Mesenchymal stem cell (in vitro differentiated cells and primary cell): ENCODE measurements around the gene NOP9.

Source experiments
- DNase-seq: peaks from one replicate; pipeline ENCODE4 v3.0.0-alpha.2; 2013
- H2AFZ ChIP-seq: one replicate; pipeline ENCODE4 v1.6.1; 2013; ENCODE audit warnings: low read depth, mild to moderate bottlenecking, control low read depth, inconsistent platforms, low read length, moderate library complexity
- H2AK5ac ChIP-seq: 2 replicates; pipeline ENCODE4 v1.6.1; 2013; ENCODE audit warnings: low read length, moderate library complexity, mild to moderate bottlenecking, inconsistent platforms; ENCODE audit not compliant: severe bottlenecking
- H2BK120ac ChIP-seq: one replicate; pipeline ENCODE4 v1.6.1; 2013; ENCODE audit warnings: low read depth, mild to moderate bottlenecking, inconsistent platforms, low read length, moderate library complexity
- H2BK12ac ChIP-seq, 2 experiments: one replicate each; pipeline ENCODE4 v1.6.1; 2013; ENCODE audit warnings: inconsistent platforms in 2 of 2, low read length in 2 of 2, mild to moderate bottlenecking in 2 of 2, moderate library complexity in 2 of 2, control low read depth in 1 of 2
- H2BK15ac ChIP-seq: one replicate; pipeline ENCODE4 v1.6.1; 2013; ENCODE audit warnings: mild to moderate bottlenecking, low read depth, inconsistent platforms; ENCODE audit not compliant: poor library complexity, severe bottlenecking
- H2BK5ac ChIP-seq: 2 replicates; pipeline ENCODE4 v1.6.1; 2013; ENCODE audit warnings: low read depth, mild to moderate bottlenecking, low read length, control low read depth, inconsistent platforms; ENCODE audit not compliant: poor library complexity, severe bottlenecking
- H3K14ac ChIP-seq, 2 experiments: one replicate each; pipeline ENCODE4 v1.6.1; 2013; ENCODE audit warnings: inconsistent platforms in 2 of 2, low read length in 2 of 2, control low read depth in 1 of 2, mild to moderate bottlenecking in 1 of 2, moderate library complexity in 1 of 2
- H3K18ac ChIP-seq, 2 experiments: one replicate each; pipeline ENCODE4 v1.6.1; 2013; ENCODE audit warnings: inconsistent platforms in 2 of 2, low read length in 2 of 2, control low read depth in 1 of 2, low read depth in 1 of 2, mild to moderate bottlenecking in 1 of 2
- H3K23ac ChIP-seq, 2 experiments: one replicate each; pipeline ENCODE4 v1.6.1; 2013; ENCODE audit warnings: inconsistent platforms in 2 of 2, low read length in 2 of 2, mild to moderate bottlenecking in 2 of 2, moderate library complexity in 2 of 2, control low read depth in 1 of 2
- H3K27ac ChIP-seq: 2 replicates; pipeline ENCODE4 v1.5.1; 2013; ENCODE audit warnings: mild to moderate bottlenecking, moderate library complexity, low read length, control low read depth, inconsistent platforms; ENCODE audit not compliant: poor library complexity, severe bottlenecking
- H3K27me3 ChIP-seq, 2 experiments: 2 replicates each; pipeline versions ENCODE4 v1.6.1 to v1.7.0; 2013; ENCODE audit warnings: low read length in 2 of 2, mild to moderate bottlenecking in 2 of 2, moderate library complexity in 2 of 2, control low read depth in 1 of 2, inconsistent platforms in 1 of 2; ENCODE audit not compliant: control insufficient read depth in 1 of 2, insufficient read depth in 1 of 2
- H3K36me3 ChIP-seq, 2 experiments: 2 replicates each; pipeline versions ENCODE4 v1.6.1 to v1.7.0; 2013; ENCODE audit warnings: low read length in 2 of 2, control low read depth in 1 of 2, inconsistent platforms in 1 of 2, low read depth in 1 of 2, mild to moderate bottlenecking in 1 of 2; ENCODE audit not compliant: insufficient read depth in 2 of 2, control insufficient read depth in 1 of 2
- H3K4ac ChIP-seq, 2 experiments: one replicate each; pipeline ENCODE4 v1.6.1; 2013; ENCODE audit warnings: inconsistent platforms in 2 of 2, low read length in 2 of 2, mild to moderate bottlenecking in 2 of 2, moderate library complexity in 2 of 2, control low read depth in 1 of 2, low read depth in 1 of 2
- H3K4me1 ChIP-seq: 2 replicates; pipeline ENCODE4 v1.6.1; 2013; ENCODE audit warnings: low read depth, low read length, control low read depth; ENCODE audit not compliant: control insufficient read depth, insufficient read depth
- H3K4me2 ChIP-seq: 2 replicates; pipeline ENCODE4 v1.6.1; 2013; ENCODE audit warnings: low read length, mild to moderate bottlenecking, inconsistent platforms; ENCODE audit not compliant: poor library complexity, severe bottlenecking
- H3K4me3 ChIP-seq, 2 experiments: 2 replicates each; pipeline versions ENCODE4 v1.5.1 to v1.7.0; 2013; ENCODE audit warnings: low read length in 2 of 2, mild to moderate bottlenecking in 2 of 2, control low read depth in 1 of 2, low read depth in 1 of 2; ENCODE audit not compliant: insufficient read depth in 1 of 2
- H3K79me1 ChIP-seq: replicated peaks from 2 replicates; pipeline ENCODE4 v1.6.1; 2013; ENCODE audit warnings: mild to moderate bottlenecking, control low read depth, low read length, inconsistent platforms; ENCODE audit not compliant: poor library complexity, severe bottlenecking
- H3K9ac ChIP-seq: 2 replicates; pipeline ENCODE4 v1.7.0; 2013; ENCODE audit warnings: mild to moderate bottlenecking, low read length, moderate library complexity
- H3K9me3 ChIP-seq: 2 replicates; pipeline ENCODE4 v1.7.0; 2013; ENCODE audit warnings: mild to moderate bottlenecking, low read length; ENCODE audit not compliant: control insufficient read depth
- H4K8ac ChIP-seq: one replicate; pipeline ENCODE4 v1.6.1; 2013; ENCODE audit warnings: inconsistent platforms, mild to moderate bottlenecking, low read length, moderate library complexity
- H4K91ac ChIP-seq: one replicate; pipeline ENCODE4 v1.6.1; 2013; ENCODE audit warnings: mild to moderate bottlenecking, low read length, inconsistent platforms
- WGBS: methylation state at CpG from one replicate; pipeline ENCODE4 v1.1.7; 2013; ENCODE audit warnings: mixed read lengths; 5-methylcytosine and 5-hydroxymethylcytosine counted together

The NOP9 gene

GRCh38 chr14:24281636-24282035 is 18.0 kb upstream of the NOP9 start:
- H3K4ac ChIP-seq, result no peak overlapping the region
- H4K8ac ChIP-seq, result no peak overlapping the region
- H2BK15ac ChIP-seq, result no peak overlapping the region
- no peak overlapping the region for H2AK5ac ChIP-seq
- no peak overlapping the region for H4K91ac ChIP-seq
- no peak for DNase-seq
- H3K79me1 ChIP-seq, result peaks cover 27% of the 10 kb centered on the region
- H3K9me3 ChIP-seq, result no peaks in the 10 kb centered on the region
- no peak overlapping the region for H2BK12ac ChIP-seq
- H2BK120ac ChIP-seq, result no peak overlapping the region
- 98% methylated on average over 3 of the region's 7 CpGs for WGBS
- no peaks in the 10 kb centered on the region for H3K27me3 ChIP-seq
- no peak overlapping the region for H3K18ac ChIP-seq
- H3K27ac ChIP-seq, result no peak overlapping the region
- H3K4me2 ChIP-seq, result no peak overlapping the region
- H3K4me3 ChIP-seq, result peak overlapping the region in 1 of 2 experiments; percentile 46
- H2BK5ac ChIP-seq, result no peak overlapping the region
- H2AFZ ChIP-seq, result no peak overlapping the region
- no peak overlapping the region for H3K9ac ChIP-seq
- peaks cover 7% of the 10 kb centered on the region for H3K4me1 ChIP-seq
- no peaks in the 10 kb centered on the region for H3K36me3 ChIP-seq
- no peak overlapping the region for H3K23ac ChIP-seq
- H3K14ac ChIP-seq, result no peak overlapping the region

DNA sequence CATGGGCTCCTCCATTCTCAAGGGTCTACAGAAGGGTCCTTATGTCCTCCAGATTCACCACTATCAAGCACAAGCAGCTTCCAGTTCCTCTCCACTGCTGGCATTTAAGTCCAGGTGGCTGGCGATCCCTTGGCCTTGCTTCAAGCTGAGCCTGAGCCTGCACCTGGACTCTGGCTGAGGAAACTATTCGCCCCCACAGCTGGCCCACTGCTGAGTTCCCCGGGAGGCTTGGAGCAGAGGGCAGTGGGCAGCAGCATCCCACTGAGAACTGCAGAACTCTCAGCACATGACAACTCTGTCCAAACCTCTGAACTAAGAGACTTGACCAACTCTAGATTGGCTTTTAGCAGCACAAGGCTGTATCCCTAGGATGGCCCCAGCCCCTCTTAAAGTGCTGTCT is 16.9 kb upstream of the NOP9 start:
- no peaks in the 10 kb centered on the region for H3K36me3 ChIP-seq
- H3K9ac ChIP-seq, result no peak overlapping the region
- H3K79me1 ChIP-seq, result peaks cover 24% of the 10 kb centered on the region
- no peak overlapping the region for H2BK15ac ChIP-seq
- H2BK5ac ChIP-seq, result no peak overlapping the region
- no peak overlapping the region for H2BK120ac ChIP-seq
- H2AK5ac ChIP-seq, result no peak overlapping the region
- H4K8ac ChIP-seq, result no peak overlapping the region
- H3K9me3 ChIP-seq, result no peaks in the 10 kb centered on the region
- H2AFZ ChIP-seq, result no peak overlapping the region
- 85% methylated on average over 3 of the region's 3 CpGs for WGBS
- H3K14ac ChIP-seq, result no peak overlapping the region
- no peak overlapping the region for H3K4me3 ChIP-seq
- no peak overlapping the region for H3K23ac ChIP-seq
- H3K4ac ChIP-seq, result no peak overlapping the region
- H2BK12ac ChIP-seq, result no peak overlapping the region
- no peak overlapping the region for H3K27ac ChIP-seq
- H3K4me2 ChIP-seq, result no peak overlapping the region
- H3K18ac ChIP-seq, result no peak overlapping the region
- peaks cover 7% of the 10 kb centered on the region for H3K4me1 ChIP-seq
- no peaks in the 10 kb centered on the region for H3K27me3 ChIP-seq
- no peak for DNase-seq
- H4K91ac ChIP-seq, result no peak overlapping the region

DNA sequence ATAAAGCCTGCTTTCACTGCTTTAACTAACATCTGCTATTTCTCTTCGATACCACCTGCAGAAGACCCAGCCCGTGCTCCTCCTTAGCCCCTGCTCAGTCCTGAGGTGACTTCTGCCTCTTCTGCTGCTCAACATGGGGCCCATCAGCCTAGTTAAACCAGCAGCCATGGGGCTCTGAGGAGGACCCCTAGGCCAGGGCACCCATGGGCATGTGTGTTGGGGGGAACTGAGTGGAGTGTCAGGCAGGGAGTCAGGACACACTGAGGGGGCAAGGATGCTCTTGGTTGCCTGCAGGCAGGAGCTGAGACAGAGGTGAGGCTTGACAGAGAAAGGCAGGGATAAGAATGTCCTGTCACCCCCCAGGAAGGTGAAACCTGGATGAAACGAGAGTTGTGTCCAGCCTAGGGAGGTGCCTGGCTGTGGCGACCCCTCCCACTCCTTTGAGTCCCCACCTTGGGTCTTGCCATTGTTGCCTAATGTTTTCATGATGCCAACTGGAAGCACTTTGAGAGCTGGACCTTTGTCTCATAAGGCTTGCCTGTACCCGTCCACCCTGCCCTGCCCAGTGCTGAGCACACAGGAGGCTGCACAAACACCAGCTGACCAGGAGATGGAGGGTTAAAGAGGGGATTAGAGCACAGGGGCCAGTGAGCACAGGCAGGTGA is 15.7 kb upstream of the NOP9 start:
- no peak overlapping the region for H3K18ac ChIP-seq
- no peak overlapping the region for H3K27ac ChIP-seq
- no peak overlapping the region for H2BK12ac ChIP-seq
- H3K4me3 ChIP-seq, result no peak overlapping the region
- H4K8ac ChIP-seq, result no peak overlapping the region
- no peak overlapping the region for H3K4ac ChIP-seq
- WGBS, result 93% methylated on average over 5 of the region's 5 CpGs
- H2AK5ac ChIP-seq, result no peak overlapping the region
- no peaks in the 10 kb centered on the region for H3K9me3 ChIP-seq
- H3K9ac ChIP-seq, result no peak overlapping the region
- no peak for DNase-seq
- H2AFZ ChIP-seq, result no peak overlapping the region
- no peaks in the 10 kb centered on the region for H3K27me3 ChIP-seq
- no peak overlapping the region for H2BK5ac ChIP-seq
- peaks cover 7% of the 10 kb centered on the region for H3K4me1 ChIP-seq
- H3K79me1 ChIP-seq, result peaks cover 22% of the 10 kb centered on the region
- H2BK15ac ChIP-seq, result no peak overlapping the region
- no peak overlapping the region for H2BK120ac ChIP-seq
- H3K23ac ChIP-seq, result no peak overlapping the region
- no peaks in the 10 kb centered on the region for H3K36me3 ChIP-seq
- H4K91ac ChIP-seq, result no peak overlapping the region
- no peak overlapping the region for H3K4me2 ChIP-seq
- no peak overlapping the region for H3K14ac ChIP-seq

GRCh38 chr14:24284501-24285035 is 15.1 kb upstream of the NOP9 start:
- 81% methylated on average over 11 of the region's 11 CpGs for WGBS

More at GRCh38 chr14:24284501-24285035, 15.1 kb upstream of the NOP9 start:
- H3K18ac ChIP-seq, result no peak overlapping the region
- H3K4me2 ChIP-seq, result no peak overlapping the region
- H3K9ac ChIP-seq, result no peak overlapping the region
- H2BK15ac ChIP-seq, result no peak overlapping the region
- no peak overlapping the region for H2BK12ac ChIP-seq
- H4K8ac ChIP-seq, result no peak overlapping the region
- H3K79me1 ChIP-seq, result peaks cover 19% of the 10 kb centered on the region
- no peak overlapping the region for H3K23ac ChIP-seq
- no peak overlapping the region for H3K4me3 ChIP-seq
- peaks cover 3 to 4% of the 10 kb centered on the region in 2 experiments for H3K36me3 ChIP-seq
- peaks cover 7% of the 10 kb centered on the region for H3K4me1 ChIP-seq
- H2BK5ac ChIP-seq, result no peak overlapping the region
- no peak overlapping the region for H3K14ac ChIP-seq
- no peaks in the 10 kb centered on the region for H3K27me3 ChIP-seq
- H2AK5ac ChIP-seq, result no peak overlapping the region
- no peak overlapping the region for H3K4ac ChIP-seq
- no peak for DNase-seq
- H3K27ac ChIP-seq, result no peak overlapping the region
- H2AFZ ChIP-seq, result no peak overlapping the region
- no peak overlapping the region for H2BK120ac ChIP-seq
- H3K9me3 ChIP-seq, result no peaks in the 10 kb centered on the region
- no peak overlapping the region for H4K91ac ChIP-seq
